Type B pancreatic cell (in vitro differentiated cells): ENCODE results near the gene HRH3. TPM values are rescaled to one million over a fixed set of nuclear protein-coding genes. Genes with fewer than 3 reads are reported as not detected.

Source experiments
- DNase-seq: peaks from one replicate; pipeline ENCODE4 v3.0.0; 2021; ENCODE audit warnings: mixed read lengths; ENCODE audit not compliant: unreplicated experiment; ENCODE audit errors: extremely low spot score
- H3K27ac Mint-ChIP-seq: 2 replicates; pipeline ENCODE4 v1.8.0; 2021; ENCODE audit warnings: mild to moderate bottlenecking, mixed read lengths
- H3K27me3 Mint-ChIP-seq: 2 replicates; pipeline ENCODE4 v1.8.0; 2021; ENCODE audit warnings: mixed read lengths
- H3K36me3 Mint-ChIP-seq: 2 replicates; pipeline ENCODE4 v1.8.0; 2021; ENCODE audit warnings: mixed read lengths
- H3K4me1 Mint-ChIP-seq: one replicate; pipeline ENCODE4 v1.8.0; 2021; ENCODE audit warnings: mixed read lengths; ENCODE audit not compliant: unreplicated experiment
- H3K4me3 Mint-ChIP-seq: 2 replicates; pipeline ENCODE4 v1.8.0; 2021; ENCODE audit warnings: mild to moderate bottlenecking, mixed read lengths
- H3K9me3 Mint-ChIP-seq: 2 replicates; pipeline ENCODE4 v1.8.0; 2021; ENCODE audit warnings: mixed read lengths
- total RNA-seq: library from RNA; stranded (reverse); gene quantifications from 2 replicates; pipeline ENCODE4 v1.2.1, GENCODE V29; 2021; ENCODE audit warnings: low replicate concordance
- TF ChIP-seq, protein P1 (sequence below): fragments of 200-600 bp; sonication (generic); conservative IDR thresholded peaks from 2 replicates; pipeline ENCODE4 v1.5.0; 2021; ENCODE audit warnings: antibody characterized with exemption, mild to moderate bottlenecking

The HRH3 gene
- total RNA-seq, 1 donor from 2014 or later: 0.53 TPM

DNA sequence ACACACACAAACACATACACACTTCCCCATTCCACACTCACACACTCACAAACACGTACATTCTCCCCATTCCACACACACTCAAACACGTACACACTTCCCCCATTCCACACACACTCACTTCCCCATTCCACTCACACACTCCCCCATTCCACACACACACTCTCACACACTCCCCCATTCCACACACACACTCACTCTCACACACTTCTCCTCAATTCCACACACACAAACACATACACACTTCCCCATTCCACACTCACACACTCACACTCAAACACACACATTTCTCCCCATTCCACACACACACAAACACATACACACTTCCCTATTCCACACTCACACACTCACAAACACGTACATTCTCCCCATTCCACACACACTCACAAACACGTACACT lies 9.6 kb upstream of the HRH3 start:
- DNase-seq: no peak
- Mint-ChIP-seq H3K4me3 (no peak overlapping the region), H3K27me3 (peaks cover 22% of the 10 kb centered on the region), H3K9me3 (no peaks in the 10 kb centered on the region), H3K4me1 (no peaks in the 10 kb centered on the region), H3K36me3 (no peaks in the 10 kb centered on the region), H3K27ac (no peak overlapping the region)
- TF ChIP-seq, protein P1, sequence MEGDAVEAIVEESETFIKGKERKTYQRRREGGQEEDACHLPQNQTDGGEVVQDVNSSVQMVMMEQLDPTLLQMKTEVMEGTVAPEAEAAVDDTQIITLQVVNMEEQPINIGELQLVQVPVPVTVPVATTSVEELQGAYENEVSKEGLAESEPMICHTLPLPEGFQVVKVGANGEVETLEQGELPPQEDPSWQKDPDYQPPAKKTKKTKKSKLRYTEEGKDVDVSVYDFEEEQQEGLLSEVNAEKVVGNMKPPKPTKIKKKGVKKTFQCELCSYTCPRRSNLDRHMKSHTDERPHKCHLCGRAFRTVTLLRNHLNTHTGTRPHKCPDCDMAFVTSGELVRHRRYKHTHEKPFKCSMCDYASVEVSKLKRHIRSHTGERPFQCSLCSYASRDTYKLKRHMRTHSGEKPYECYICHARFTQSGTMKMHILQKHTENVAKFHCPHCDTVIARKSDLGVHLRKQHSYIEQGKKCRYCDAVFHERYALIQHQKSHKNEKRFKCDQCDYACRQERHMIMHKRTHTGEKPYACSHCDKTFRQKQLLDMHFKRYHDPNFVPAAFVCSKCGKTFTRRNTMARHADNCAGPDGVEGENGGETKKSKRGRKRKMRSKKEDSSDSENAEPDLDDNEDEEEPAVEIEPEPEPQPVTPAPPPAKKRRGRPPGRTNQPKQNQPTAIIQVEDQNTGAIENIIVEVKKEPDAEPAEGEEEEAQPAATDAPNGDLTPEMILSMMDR: no peak

DNA sequence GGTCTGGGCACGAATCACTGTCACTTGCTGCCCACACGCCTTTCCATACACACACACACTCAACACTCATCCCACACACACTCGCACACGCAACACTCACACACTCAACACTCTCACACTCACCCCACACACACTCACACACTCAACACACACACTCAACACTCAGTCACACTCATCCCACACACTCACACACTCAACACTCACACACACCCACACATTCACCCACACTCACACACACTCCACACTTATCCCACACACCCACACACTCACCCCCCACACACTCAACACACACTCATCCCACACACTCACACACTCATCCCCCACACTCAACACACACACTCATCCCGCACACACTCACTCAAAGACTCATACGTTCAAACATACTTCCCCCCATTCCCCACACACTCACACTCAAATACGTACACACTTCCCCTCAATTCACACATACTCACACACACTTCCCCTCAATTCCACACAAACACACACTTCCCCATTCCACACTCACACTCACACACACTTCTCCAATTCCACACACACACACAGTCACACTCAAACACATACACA lies 9.0 kb upstream of the HRH3 start:
- Mint-ChIP-seq H3K27ac (no peak overlapping the region), H3K36me3 (no peaks in the 10 kb centered on the region), H3K9me3 (no peaks in the 10 kb centered on the region), H3K4me1 (no peaks in the 10 kb centered on the region), H3K27me3 (peaks cover 28% of the 10 kb centered on the region), H3K4me3 (no peak overlapping the region)
- TF ChIP-seq, protein P1: no peak
- DNase-seq: no peak

DNA sequence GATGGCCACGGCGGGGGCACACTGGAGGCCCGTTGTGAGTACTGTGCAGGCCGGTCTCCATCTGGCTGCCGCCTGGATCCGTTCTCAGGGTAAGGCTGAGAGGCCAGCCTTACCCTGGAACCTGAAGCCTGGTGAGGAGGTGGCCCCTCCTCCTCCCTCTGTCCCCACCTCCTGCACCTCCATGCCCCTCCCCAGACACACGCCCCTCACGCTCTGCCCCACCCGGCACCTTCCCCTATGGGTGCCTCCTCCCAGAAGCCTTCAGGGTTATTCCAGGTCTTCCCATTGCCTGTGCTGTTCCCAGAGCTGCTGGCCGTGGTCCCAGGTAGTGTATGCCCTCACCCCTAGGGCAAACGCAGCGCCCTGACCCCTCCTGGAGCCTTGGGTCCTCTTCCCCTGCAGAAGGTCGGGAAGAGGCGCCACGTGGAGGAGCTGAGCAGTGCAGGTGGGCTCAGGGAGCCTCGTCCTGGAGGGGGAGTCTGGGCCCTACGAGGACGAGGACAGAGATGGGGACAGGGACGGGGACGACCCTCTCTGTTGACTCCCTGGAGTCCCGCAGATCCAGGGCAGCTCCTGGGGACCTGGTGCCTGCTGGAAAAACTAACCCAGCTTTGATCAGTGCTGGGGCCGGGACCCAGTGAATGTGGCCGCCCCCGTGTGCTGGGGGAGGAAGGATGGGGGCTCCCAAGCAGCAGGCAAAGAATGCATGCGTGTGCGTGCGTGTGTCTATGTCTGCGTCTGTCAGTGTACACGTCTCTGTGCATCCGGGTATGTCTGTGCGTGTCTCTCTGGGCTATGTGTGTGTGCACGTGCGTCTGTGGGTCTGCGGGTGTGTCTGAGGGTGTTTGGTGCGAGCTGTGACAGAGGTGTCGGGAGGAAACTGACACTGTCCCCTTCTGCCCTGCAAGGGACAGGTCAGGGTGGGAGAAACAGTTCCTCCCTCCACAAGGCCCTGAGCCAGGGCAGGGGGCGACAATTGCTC lies 8.2 kb upstream of the HRH3 start:
- TF ChIP-seq, protein P1: no peak
- Mint-ChIP-seq H3K27me3 (peaks cover 34% of the 10 kb centered on the region), H3K4me3 (no peak overlapping the region), H3K4me1 (no peaks in the 10 kb centered on the region), H3K9me3 (no peaks in the 10 kb centered on the region), H3K36me3 (no peaks in the 10 kb centered on the region), H3K27ac (no peak overlapping the region)
- DNase-seq: no peak

DNA sequence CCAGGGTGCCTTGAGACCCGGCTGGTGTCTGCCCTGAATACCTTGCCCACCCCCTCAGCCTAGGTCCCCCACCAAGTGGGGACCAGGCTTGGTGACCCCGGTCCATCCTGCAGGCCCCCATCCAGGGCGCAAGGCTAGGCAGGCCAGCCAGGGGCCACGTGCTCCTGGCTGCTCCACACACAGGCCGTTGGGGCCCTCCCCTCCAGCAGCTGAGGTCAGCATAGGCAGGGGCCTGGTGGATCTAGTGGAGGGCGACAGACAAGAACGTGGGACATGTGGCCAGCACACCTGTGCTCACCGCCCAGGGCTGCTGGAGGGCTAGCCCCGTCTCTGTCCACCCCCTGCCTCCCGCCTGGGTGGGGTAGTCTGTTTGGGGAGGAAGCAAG lies 7.5 kb upstream of the HRH3 start:
- no peak for DNase-seq
- peaks cover 41% of the 10 kb centered on the region for H3K27me3 Mint-ChIP-seq
- no peak overlapping the region for H3K27ac Mint-ChIP-seq
- no peaks in the 10 kb centered on the region for H3K9me3 Mint-ChIP-seq
- TF ChIP-seq, protein P1: no peak
- no peak overlapping the region for H3K4me3 Mint-ChIP-seq
- H3K4me1 Mint-ChIP-seq: no peaks in the 10 kb centered on the region
- no peaks in the 10 kb centered on the region for H3K36me3 Mint-ChIP-seq

DNA sequence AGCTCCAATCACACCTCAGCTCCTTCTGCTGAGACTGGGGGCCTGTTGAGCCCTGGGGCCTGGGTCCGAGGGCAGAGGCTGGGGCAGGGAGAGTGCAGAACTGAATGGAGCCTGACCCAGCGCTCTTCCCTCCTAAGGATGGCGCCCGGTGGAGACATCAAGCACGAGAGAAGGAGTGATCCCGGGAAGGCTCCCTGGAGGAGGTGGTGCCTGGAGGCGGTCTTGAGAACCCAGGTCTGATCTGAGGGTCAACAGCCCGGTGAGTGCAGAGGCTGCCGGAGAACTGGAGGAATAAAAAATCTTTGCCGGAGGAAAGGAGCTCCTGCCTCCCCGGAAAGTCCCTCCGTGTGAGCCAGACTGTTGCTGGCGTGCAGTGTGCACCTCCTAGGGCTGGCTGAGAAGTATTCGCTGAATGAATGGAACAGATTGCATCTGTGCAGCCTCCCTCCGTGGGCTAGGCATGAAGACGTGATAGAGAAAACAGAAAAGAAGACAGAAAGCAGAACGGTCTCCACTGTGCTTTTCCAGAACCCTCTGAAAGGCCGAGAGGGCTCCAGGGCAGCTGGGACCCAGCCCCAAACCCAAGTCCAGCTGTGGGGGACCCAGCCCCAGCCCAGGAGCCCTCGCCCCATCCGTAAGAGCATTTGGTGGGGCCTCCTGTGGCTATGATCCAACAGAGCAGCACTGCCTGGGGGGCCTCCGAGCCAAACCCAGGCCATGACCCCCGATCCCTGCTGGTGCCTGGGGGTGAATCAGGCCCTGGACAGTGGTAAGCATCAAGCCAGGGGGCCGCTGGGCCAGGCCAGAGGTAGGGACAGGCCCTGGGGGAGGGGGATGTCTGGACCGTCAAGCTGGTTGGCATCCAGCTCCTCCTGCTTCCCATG lies 6.9 kb upstream of the HRH3 start:
- Mint-ChIP-seq H3K27me3 (peaks cover 47% of the 10 kb centered on the region), H3K9me3 (no peaks in the 10 kb centered on the region), H3K27ac (no peak overlapping the region), H3K4me3 (no peak overlapping the region), H3K36me3 (no peaks in the 10 kb centered on the region), H3K4me1 (no peaks in the 10 kb centered on the region)
- TF ChIP-seq, protein P1: no peak
- DNase-seq: no peak
